ENCODE measurements around the gene CSK. TPM values are rescaled to one million over a fixed set of nuclear protein-coding genes. Genes with fewer than 3 reads are reported as not detected.
A peak's percentile ranks its signal among the peaks of the same experiment; 100 is the strongest.

The CSK gene
- total RNA-seq (10 to 100 TPM; 19.1 to 66.7 (median 28.4) TPM), polyA plus RNA-seq (10 to 100 TPM; 23.9 to 24.7 TPM)
- long read RNA-seq, donor 1, transcript CSK-201 (13 exons, 2,767 nt): major isoform, 12 of 25 reads
- long read RNA-seq, donor 1, partial matches to known transcripts: 9 of 25 reads
- long read RNA-seq, donor 1, other reads (novel, unspliced or antisense): 2 of 25 reads
- long read RNA-seq, donor 2, transcript CSK-201 (13 exons, 2,767 nt): major isoform, 16 of 37 reads
- long read RNA-seq, donor 2, transcript CSK-202 (14 exons, 1,900 nt): minor isoform, 8 of 37 reads
- long read RNA-seq, donor 2, partial matches to known transcripts: 10 of 37 reads
- long read RNA-seq, donor 2, other reads (novel, unspliced or antisense): 3 of 37 reads
- long read RNA-seq, donor 3, transcript CSK-201 (13 exons, 2,767 nt): major isoform, 17 of 26 reads
- long read RNA-seq, donor 3, partial matches to known transcripts: 9 of 26 reads
- long read RNA-seq, donor 3, other reads (novel, unspliced or antisense): 0 of 26 reads

GRCh38 chr15:74781431-74782258 is at the start of gene CSK:
TSS of gene CSK (plus strand) at chr15:74782080. CDS start at chr15:74798298, 16,218 bp downstream.
- peak in 3 of 4 donors; percentile 58 to 65 (median 59) for ATAC-seq
- DNase-seq: peak; percentile 83 to 92 (median 86)
- Histone ChIP-seq H3K27me3 (no peaks in the 10 kb centered on the region), H3K9me3 (no peaks in the 10 kb centered on the region), H3K4me3 (peak within 1 kb of the TSS; percentile 70 to 98 (median 82)), H3K36me3 (peaks cover 0 to 3% (median 0%) of the 10 kb centered on the region in 9 donors), H3K27ac (peak within 1 kb of the TSS; percentile 82 to 98 (median 91)), H3K4me1 (peaks cover 34 to 90% (median 63%) of the 10 kb centered on the region in 12 donors)
- 1 to 4% (median 2%) methylated on average over 17 to 74 of the region's 74 CpGs for WGBS, 4 donors
- intact Hi-C loops (cut with DNase I): loop anchor here in 5 of 10 donors (1.0 to 5.0 kb wide), 5 partner anchors 19 to 156 kb away; partner anchors contain the start of genes COX5A (in 1 of the 5) and ULK3 (in 1 of the 5)
- TF ChIP-seq POLR2A (IDR thresholded peaks at IDR 0.05): no peak
- TF ChIP-seq, protein P1, sequence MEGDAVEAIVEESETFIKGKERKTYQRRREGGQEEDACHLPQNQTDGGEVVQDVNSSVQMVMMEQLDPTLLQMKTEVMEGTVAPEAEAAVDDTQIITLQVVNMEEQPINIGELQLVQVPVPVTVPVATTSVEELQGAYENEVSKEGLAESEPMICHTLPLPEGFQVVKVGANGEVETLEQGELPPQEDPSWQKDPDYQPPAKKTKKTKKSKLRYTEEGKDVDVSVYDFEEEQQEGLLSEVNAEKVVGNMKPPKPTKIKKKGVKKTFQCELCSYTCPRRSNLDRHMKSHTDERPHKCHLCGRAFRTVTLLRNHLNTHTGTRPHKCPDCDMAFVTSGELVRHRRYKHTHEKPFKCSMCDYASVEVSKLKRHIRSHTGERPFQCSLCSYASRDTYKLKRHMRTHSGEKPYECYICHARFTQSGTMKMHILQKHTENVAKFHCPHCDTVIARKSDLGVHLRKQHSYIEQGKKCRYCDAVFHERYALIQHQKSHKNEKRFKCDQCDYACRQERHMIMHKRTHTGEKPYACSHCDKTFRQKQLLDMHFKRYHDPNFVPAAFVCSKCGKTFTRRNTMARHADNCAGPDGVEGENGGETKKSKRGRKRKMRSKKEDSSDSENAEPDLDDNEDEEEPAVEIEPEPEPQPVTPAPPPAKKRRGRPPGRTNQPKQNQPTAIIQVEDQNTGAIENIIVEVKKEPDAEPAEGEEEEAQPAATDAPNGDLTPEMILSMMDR (IDR thresholded peaks at IDR 0.05): peak; percentile 40 to 69 (median 60)

- intact Hi-C loops (cut with DNase I): no loop called here
These were observed 49.0 kb upstream of the CSK start for GRCh38 chr15:74732846-74733245.

DNA sequence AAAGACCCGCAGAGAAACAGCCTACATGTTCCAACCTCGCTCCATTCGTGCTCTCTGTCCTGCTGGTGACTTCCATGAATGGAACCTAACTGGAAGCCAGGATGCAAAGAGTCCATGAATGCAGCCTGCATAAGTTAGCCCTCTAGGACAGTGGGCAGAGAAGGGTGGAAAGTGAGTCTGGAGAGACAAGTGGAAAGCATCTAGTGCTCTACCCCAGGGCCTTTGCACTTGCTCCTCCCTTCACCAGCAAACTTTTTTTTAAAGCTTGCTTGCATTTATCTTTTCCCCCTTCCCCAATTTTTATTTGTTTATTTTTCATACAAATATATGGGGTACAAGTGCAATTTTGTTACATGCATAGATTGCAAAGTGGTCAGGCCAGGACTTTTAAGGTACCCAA is 48.6 kb upstream of the CSK start:
- H3K27me3 ChIP-seq: peaks cover 0 to 36% (median 0%) of the 10 kb centered on the region in 9 donors
- no peak overlapping the region for H3K4me3 ChIP-seq
- intact Hi-C loops (cut with DNase I): no loop called here
- no peak for ATAC-seq
- no peaks in the 10 kb centered on the region for H3K4me1 ChIP-seq
- H3K9me3 ChIP-seq: no peaks in the 10 kb centered on the region
- DNase-seq: no peak
- 89 to 96% (median 91%) methylated on average over 3 of the region's 3 CpGs for WGBS, 4 donors
- no peak for TF ChIP-seq POLR2A (IDR thresholded peaks at IDR 0.05)
- TF ChIP-seq, protein P1 (IDR thresholded peaks at IDR 0.05): no peak
- no peaks in the 10 kb centered on the region for H3K36me3 ChIP-seq
- H3K27ac ChIP-seq: no peak overlapping the region

More at GRCh38 chr15:74732846-74733245, 49.0 kb upstream of the CSK start:
- H3K36me3 ChIP-seq: no peaks in the 10 kb centered on the region
- DNase-seq (no peak), ATAC-seq (no peak)
- WGBS, 4 donors: 82 to 95% (median 88%) methylated on average over 5 of the region's 5 CpGs
- no peaks in the 10 kb centered on the region for H3K9me3 ChIP-seq
- H3K27me3 ChIP-seq: peaks cover 0 to 36% (median 0%) of the 10 kb centered on the region in 9 donors
- H3K4me1 ChIP-seq: peaks cover 0 to 3% (median 0%) of the 10 kb centered on the region in 12 donors
- TF ChIP-seq POLR2A (IDR thresholded peaks at IDR 0.05): no peak
- TF ChIP-seq, protein P1 (IDR thresholded peaks at IDR 0.05): no peak
- no peak overlapping the region for H3K4me3 ChIP-seq
- H3K27ac ChIP-seq: no peak overlapping the region
